Cardiac fibroblast (primary cell): ENCODE results near the gene TRMT44.

Experiments
- DNase-seq, 2 donors: peaks; one replicate each; pipeline versions ENCODE4 v3.0.0 to v3.0.0-alpha.2; 2010; ENCODE audit warnings: low read depth in 2 of 2
- H3K4me3 ChIP-seq, 2 donors: replicated peaks in 1 of 2; 1 replicate in 1 of 2; 2 replicates in 1 of 2; pipeline ENCODE4 v1.5.1; 2011; ENCODE audit warnings: low read depth in 2 of 2, low read length in 2 of 2, mild to moderate bottlenecking in 2 of 2, moderate library complexity in 1 of 2
- CTCF ChIP-seq: IDR thresholded peaks from one replicate; pipeline ENCODE4 v1.5.1; 2011; ENCODE audit warnings: low read depth, mild to moderate bottlenecking, low read length, inconsistent platforms

TRMT44 gene

DNA sequence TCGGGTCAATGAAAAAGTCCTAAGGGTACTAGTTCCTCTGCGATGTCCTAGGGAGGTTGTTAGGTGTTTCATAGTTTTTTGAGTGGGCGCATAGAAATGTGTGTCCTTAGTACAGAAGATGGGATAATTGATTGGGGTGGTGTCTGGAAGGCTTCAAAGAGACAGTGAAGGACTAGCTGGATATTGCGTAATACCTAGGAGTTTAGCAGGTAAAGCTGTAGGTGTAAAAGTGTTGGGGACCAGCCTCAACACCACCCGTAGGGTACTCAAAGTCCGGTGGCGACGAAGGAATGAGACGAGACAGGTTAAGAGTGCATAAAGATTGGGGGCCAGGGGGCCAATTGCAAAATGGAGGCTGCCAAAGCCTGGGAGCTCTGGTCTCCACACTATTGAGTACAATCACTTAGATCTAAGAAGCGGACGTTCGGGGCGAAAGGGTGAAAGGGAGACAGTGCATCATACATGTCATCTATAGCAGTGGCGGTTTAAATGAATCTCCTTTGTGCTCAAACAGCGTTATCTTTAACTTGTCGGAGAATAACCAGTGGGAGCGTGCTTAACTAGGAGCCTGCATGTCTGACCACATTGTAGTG is 1.0 kb downstream of the TRMT44 start:
- peak overlapping the region; percentile 73 to 99 for H3K4me3 ChIP-seq
- no peak for DNase-seq
- TF ChIP-seq CTCF: no peak

DNA sequence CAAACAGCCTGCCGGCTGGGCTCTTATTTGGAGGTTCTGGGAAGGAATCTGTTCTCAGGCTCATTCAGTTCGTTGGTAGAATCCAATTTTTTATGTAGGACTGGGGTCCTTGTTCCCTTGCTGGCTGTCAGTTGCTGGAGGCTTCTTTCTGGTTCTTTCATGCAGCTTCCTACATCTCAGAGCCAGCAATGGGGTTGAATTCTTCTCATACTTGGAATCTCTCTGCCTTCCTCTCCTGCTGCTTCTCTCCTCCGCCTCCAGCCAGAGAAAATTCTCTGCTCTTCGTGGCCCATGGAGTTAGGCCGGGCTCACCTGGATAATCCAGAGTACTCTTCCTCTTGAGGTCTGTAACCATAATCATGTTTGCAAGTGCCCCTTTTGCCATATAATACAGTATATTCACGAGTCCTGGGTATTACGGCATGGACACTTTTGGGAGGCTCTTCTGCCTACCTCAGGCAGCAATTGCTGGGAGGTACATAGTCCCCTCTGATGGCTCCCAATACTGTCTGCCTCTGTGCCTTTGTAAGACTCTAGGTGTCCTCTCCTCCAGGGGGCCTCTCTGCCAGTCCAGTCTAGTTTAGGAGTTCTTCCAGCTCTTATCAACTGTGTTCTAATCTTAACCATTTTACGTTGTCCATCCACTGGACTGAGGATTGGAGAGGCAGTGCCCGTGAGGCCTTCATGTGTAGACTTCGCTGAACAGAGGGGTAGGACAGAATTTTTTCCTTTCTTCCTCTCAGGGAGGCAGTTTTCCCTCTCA is 2.2 kb downstream of the TRMT44 start:
- no peak overlapping the region for H3K4me3 ChIP-seq

GRCh38 chr4:8443801-8444200 is 3.2 kb downstream of the TRMT44 start:
- TF ChIP-seq CTCF: no peak
- no peak for DNase-seq
- H3K4me3 ChIP-seq: no peak overlapping the region

More for the DNA sequence above, 2.2 kb downstream of the TRMT44 start:
- TF ChIP-seq CTCF: no peak
- no peak for DNase-seq

- no peak for DNase-seq
- TF ChIP-seq CTCF: no peak
These were observed 5.5 kb downstream of the TRMT44 start for GRCh38 chr4:8446122-8446521.

GRCh38 chr4:8451440-8452182 is 11.0 kb downstream of the TRMT44 start:
- DNase-seq: peak; percentile 51 to 90
- H3K4me3 ChIP-seq: no peak overlapping the region
- no peak for TF ChIP-seq CTCF

More at GRCh38 chr4:8446122-8446521, 5.5 kb downstream of the TRMT44 start:
- no peak overlapping the region for H3K4me3 ChIP-seq

GRCh38 chr4:8453957-8454356 is 13.4 kb downstream of the TRMT44 start:
- H3K4me3 ChIP-seq: no peak overlapping the region
- no peak for DNase-seq
- no peak for TF ChIP-seq CTCF
